Measurements from ENCODE around the gene OR8B2. TPM values are rescaled to one million over a fixed set of nuclear protein-coding genes. Genes with fewer than 3 reads are reported as not detected.

Gene OR8B2
- not detected for total RNA-seq

GRCh38 chr11:124384399-124384798, at the start of gene OR8B2:
TSS of gene OR8B2 (minus strand) at chr11:124384499. CDS start at chr11:124383343, 1,156 bp downstream.
- intact Hi-C loops (cut with DNase I) = no loop called here
- DNase-seq (ENCODE audit: low spot score) = no peak
- no peak within 1 kb of the TSS for H3K27ac ChIP-seq
- no peaks in the 10 kb centered on the region for H3K4me1 ChIP-seq (replicated peaks)
- H3K9me3 ChIP-seq = no peaks in the 10 kb centered on the region
- H3K27me3 ChIP-seq (replicated peaks; ENCODE audit: insufficient read depth) = no peaks in the 10 kb centered on the region
- H3K36me3 ChIP-seq = no peaks in the 10 kb centered on the region
- H3K4me3 ChIP-seq = no peak within 1 kb of the TSS
- TF ChIP-seq POLR2A (IDR thresholded peaks at IDR 0.05) (no peak), CTCF (IDR thresholded peaks at IDR 0.05) (no peak)
- 77% methylated on average over 2 of the region's 2 CpGs for WGBS

GRCh38 chr11:124429599-124429998, 45.3 kb upstream of the OR8B2 start:
- intact Hi-C loops (cut with DNase I) = no loop called here
- no peaks in the 10 kb centered on the region for H3K27me3 ChIP-seq (replicated peaks; ENCODE audit: insufficient read depth)
- no peak for TF ChIP-seq CTCF (IDR thresholded peaks at IDR 0.05)
- TF ChIP-seq POLR2A (IDR thresholded peaks at IDR 0.05) = no peak
- no peak for TF ChIP-seq POLR2AphosphoS5 (IDR thresholded peaks at IDR 0.05)
- DNase-seq (ENCODE audit: low spot score) = no peak
- WGBS = 77% methylated on average over 2 of the region's 2 CpGs
- no peaks in the 10 kb centered on the region for H3K4me1 ChIP-seq (replicated peaks)
- H3K36me3 ChIP-seq = no peaks in the 10 kb centered on the region
- H3K27ac ChIP-seq = no peak overlapping the region
- H3K4me3 ChIP-seq = no peak overlapping the region
- no peaks in the 10 kb centered on the region for H3K9me3 ChIP-seq

GRCh38 chr11:124424384-124424921, 40.2 kb upstream of the OR8B2 start, which contains the start of gene OR8B4:
TSS of gene OR8B4 (minus strand) at chr11:124424871. CDS start at chr11:124424871, 0 bp downstream.
- H3K36me3 ChIP-seq = no peaks in the 10 kb centered on the region
- H3K27ac ChIP-seq = no peak within 1 kb of the TSS
- WGBS = 84% methylated on average over 2 of the region's 2 CpGs
- no peaks in the 10 kb centered on the region for H3K27me3 ChIP-seq (replicated peaks; ENCODE audit: insufficient read depth)
- no peaks in the 10 kb centered on the region for H3K4me1 ChIP-seq (replicated peaks)
- DNase-seq (ENCODE audit: low spot score) = no peak
- TF ChIP-seq POLR2AphosphoS5 (IDR thresholded peaks at IDR 0.05) (no peak), CTCF (IDR thresholded peaks at IDR 0.05) (no peak), POLR2A (IDR thresholded peaks at IDR 0.05) (no peak)
- no peak within 1 kb of the TSS for H3K4me3 ChIP-seq
- no peaks in the 10 kb centered on the region for H3K9me3 ChIP-seq
- intact Hi-C loops (cut with DNase I) = no loop called here

- Histone ChIP-seq H3K4me3 (no peak overlapping the region), H3K27ac (no peak overlapping the region), H3K4me1 (replicated peaks) (no peaks in the 10 kb centered on the region), H3K36me3 (no peaks in the 10 kb centered on the region), H3K9me3 (no peaks in the 10 kb centered on the region), H3K27me3 (replicated peaks; ENCODE audit: insufficient read depth) (no peaks in the 10 kb centered on the region)
- no peak for DNase-seq (ENCODE audit: low spot score)
- TF ChIP-seq CTCF (IDR thresholded peaks at IDR 0.05) (no peak), POLR2AphosphoS5 (IDR thresholded peaks at IDR 0.05) (no peak), POLR2A (IDR thresholded peaks at IDR 0.05) (no peak)
- 75% methylated on average over 4 of the region's 4 CpGs for WGBS
- intact Hi-C loops (cut with DNase I) = no loop called here
Measured at GRCh38 chr11:124421043-124421442, 36.7 kb upstream of the OR8B2 start.

GRCh38 chr11:124415356-124415923, 31.1 kb upstream of the OR8B2 start:
- intact Hi-C loops (cut with DNase I) = no loop called here
- 21% methylated on average over 5 of the region's 5 CpGs for WGBS
- peaks cover 3% of the 10 kb centered on the region for H3K27me3 ChIP-seq (replicated peaks; ENCODE audit: insufficient read depth)
- no peaks in the 10 kb centered on the region for H3K4me1 ChIP-seq (replicated peaks)
- no peaks in the 10 kb centered on the region for H3K9me3 ChIP-seq
- no peak for DNase-seq (ENCODE audit: low spot score)
- no peak overlapping the region for H3K27ac ChIP-seq
- TF ChIP-seq CTCF (IDR thresholded peaks at IDR 0.05) (peak in 3 of 4 experiments; percentile 29 to 54 (median 44)), POLR2AphosphoS5 (IDR thresholded peaks at IDR 0.05) (no peak)
- H3K36me3 ChIP-seq = no peaks in the 10 kb centered on the region
- no peak overlapping the region for H3K4me3 ChIP-seq
